H9 (cell line): ENCODE measurements around the gene BBX. TPM values are rescaled to one million over a fixed set of nuclear protein-coding genes. Genes with fewer than 3 reads are reported as not detected.

Experiments
- DNase-seq: peaks from one replicate; pipeline ENCODE4 v3.0.0-alpha.2; 2017
- H2AFZ ChIP-seq: one replicate; pipeline ENCODE4 v1.6.1; 2013; ENCODE audit warnings: mild to moderate bottlenecking, low read length, control low read depth, moderate library complexity
- H2AK5ac ChIP-seq: 2 replicates; pipeline ENCODE4 v1.6.1; 2013; ENCODE audit warnings: low read length, control low read depth, mixed read lengths; ENCODE audit not compliant: insufficient read length
- H2BK120ac ChIP-seq: one replicate; pipeline ENCODE4 v1.6.1; 2013; ENCODE audit warnings: low read depth, mild to moderate bottlenecking, low read length, control low read depth, inconsistent platforms; ENCODE audit not compliant: poor library complexity, severe bottlenecking
- H2BK12ac ChIP-seq: 2 replicates; pipeline ENCODE4 v1.6.1; 2013; ENCODE audit warnings: low read length, control low read depth, mixed read lengths, low read depth; ENCODE audit not compliant: insufficient read length
- H2BK15ac ChIP-seq: 2 replicates; pipeline ENCODE4 v1.6.1; 2013; ENCODE audit warnings: low read depth, low read length, control low read depth
- H2BK20ac ChIP-seq: one replicate; pipeline ENCODE4 v1.6.1; 2013; ENCODE audit warnings: low read depth, mild to moderate bottlenecking, low read length, control low read depth, inconsistent platforms; ENCODE audit not compliant: poor library complexity, severe bottlenecking
- H2BK5ac ChIP-seq: 2 replicates; pipeline ENCODE4 v1.6.1; 2013; ENCODE audit warnings: low read length, control low read depth, mixed read lengths; ENCODE audit not compliant: insufficient read length
- H3K14ac ChIP-seq: 2 replicates; pipeline ENCODE4 v1.6.1; 2013; ENCODE audit warnings: low read length, control low read depth; ENCODE audit not compliant: insufficient read depth
- H3K18ac ChIP-seq: 2 replicates; pipeline ENCODE4 v1.6.1; 2013; ENCODE audit warnings: low read depth, mild to moderate bottlenecking, mixed read lengths, low read length, control low read depth; ENCODE audit not compliant: insufficient read length
- H3K23ac ChIP-seq: 2 replicates; pipeline ENCODE4 v1.6.1; 2013; ENCODE audit warnings: low read length, control low read depth, mixed read lengths, low read depth; ENCODE audit not compliant: insufficient read length
- H3K23me2 ChIP-seq: 2 replicates; pipeline ENCODE4 v1.6.1; 2013; ENCODE audit warnings: low read depth, mild to moderate bottlenecking, mixed read lengths, low read length, control low read depth; ENCODE audit not compliant: insufficient read length, poor library complexity, severe bottlenecking
- H3K27ac ChIP-seq: 2 replicates; pipeline ENCODE4 v1.5.1; 2013; ENCODE audit warnings: low read length, control low read depth, mixed read lengths, low read depth; ENCODE audit not compliant: insufficient read length
- H3K27me3 ChIP-seq: 2 replicates; pipeline ENCODE4 v1.6.1; 2013; ENCODE audit warnings: low read length, control low read depth, inconsistent platforms; ENCODE audit not compliant: insufficient read depth
- H3K4ac ChIP-seq: 2 replicates; pipeline ENCODE4 v1.6.1; 2013; ENCODE audit warnings: low read depth, mild to moderate bottlenecking, control low read depth, inconsistent platforms, low read length, moderate library complexity
- H3K4me1 ChIP-seq: 2 replicates; pipeline ENCODE4 v1.6.1; 2013; ENCODE audit warnings: low read length, control low read depth, inconsistent platforms; ENCODE audit not compliant: insufficient read depth
- H3K4me2 ChIP-seq: 2 replicates; pipeline ENCODE4 v1.6.1; 2013; ENCODE audit warnings: low read length, control low read depth, mixed read lengths; ENCODE audit not compliant: insufficient read length, insufficient read depth
- H3K56ac ChIP-seq: 2 replicates; pipeline ENCODE4 v1.6.1; 2013; ENCODE audit warnings: low read depth, mild to moderate bottlenecking, mixed read lengths, low read length, control low read depth; ENCODE audit not compliant: insufficient read length
- H3K79me1 ChIP-seq: 2 replicates; pipeline ENCODE4 v1.6.1; 2013; ENCODE audit warnings: low read depth, mild to moderate bottlenecking, moderate library complexity, low read length, control low read depth, inconsistent platforms; ENCODE audit not compliant: insufficient read depth, poor library complexity, severe bottlenecking
- H3K79me2 ChIP-seq: 2 replicates; pipeline ENCODE4 v1.6.1; 2013; ENCODE audit warnings: low read length, control low read depth, inconsistent platforms; ENCODE audit not compliant: insufficient read depth
- H3K9ac ChIP-seq: 2 replicates; pipeline ENCODE4 v1.6.1; 2013; ENCODE audit warnings: low read length, control low read depth, mixed read lengths; ENCODE audit not compliant: insufficient read length; ENCODE audit errors: extremely low read depth
- H3K9me3 ChIP-seq: one replicate; pipeline ENCODE4 v1.6.1; 2013; ENCODE audit warnings: low read depth, low read length, inconsistent platforms; ENCODE audit not compliant: control insufficient read depth
- H3T11ph ChIP-seq: one replicate; pipeline ENCODE4 v1.6.1; 2013; ENCODE audit warnings: mild to moderate bottlenecking, low read length, control low read depth, inconsistent platforms
- H4K20me1 ChIP-seq: one replicate; pipeline ENCODE4 v1.6.1; 2013; ENCODE audit not compliant: control insufficient read depth, insufficient read length, insufficient read depth
- H4K5ac ChIP-seq: 2 replicates; pipeline ENCODE4 v1.6.1; 2013; ENCODE audit warnings: low read depth, mild to moderate bottlenecking, mixed read lengths, low read length, control low read depth; ENCODE audit not compliant: insufficient read length
- H4K8ac ChIP-seq: replicated peaks from 2 replicates; pipeline ENCODE4 v1.6.1; 2013; ENCODE audit warnings: low read length, control low read depth, mixed read lengths, low read depth; ENCODE audit not compliant: insufficient read length
- H4K91ac ChIP-seq: 2 replicates; pipeline ENCODE4 v1.6.1; 2013; ENCODE audit warnings: low read depth, mild to moderate bottlenecking, moderate library complexity, mixed read lengths, low read length, control low read depth; ENCODE audit not compliant: insufficient read length
- H3K27ac Mint-ChIP-seq, 3 experiments: 2 replicates in 2 of 3; 3 replicates in 1 of 3; pipeline ENCODE4 v1.8.0; 2020 to 2021; ENCODE audit warnings: mixed read lengths in 3 of 3, mild to moderate bottlenecking in 1 of 3, moderate library complexity in 1 of 3
- H3K27me3 Mint-ChIP-seq: 2 replicates; pipeline ENCODE4 v1.8.0; 2021; ENCODE audit warnings: low read depth, mild to moderate bottlenecking, moderate library complexity, mixed read lengths
- H3K36me3 Mint-ChIP-seq, 3 experiments: 2 replicates in 2 of 3; 3 replicates in 1 of 3; pipeline ENCODE4 v1.8.0; 2020 to 2021; ENCODE audit warnings: low read depth in 3 of 3, mixed read lengths in 3 of 3; ENCODE audit not compliant: insufficient read depth in 1 of 3
- H3K4me1 Mint-ChIP-seq, 2 experiments: 2 replicates each; pipeline ENCODE4 v1.8.0; 2020; ENCODE audit warnings: mixed read lengths in 2 of 2
- H3K4me3 Mint-ChIP-seq, 2 experiments: 2 replicates in 1 of 2; 3 replicates in 1 of 2; pipeline ENCODE4 v1.8.0; 2020 to 2021; ENCODE audit warnings: mild to moderate bottlenecking in 2 of 2, mixed read lengths in 2 of 2, moderate library complexity in 1 of 2
- H3K9me3 Mint-ChIP-seq, 2 experiments: 2 replicates in 1 of 2; 3 replicates in 1 of 2; pipeline ENCODE4 v1.8.0; 2020; ENCODE audit warnings: mild to moderate bottlenecking in 2 of 2, mixed read lengths in 2 of 2, moderate library complexity in 1 of 2
- WGBS: extraction: QIAGEN DNeasy Blood & Tissue Kit; methylation state at CpG from one replicate; pipeline ENCODE4 v1.1.7; 2013; ENCODE audit warnings: missing lambda C conversion rate, low lambda C conversion rate, mixed read lengths; ENCODE audit not compliant: insufficient read length; ENCODE audit errors: extremely low coverage; 5-methylcytosine and 5-hydroxymethylcytosine counted together
- total RNA-seq: library from RNA; stranded (reverse); gene quantifications from 2 replicates; pipeline ENCODE4 v1.2.1, GENCODE V29; 2021
- TF ChIP-seq, protein P1 (sequence below): fragments of 200-600 bp; sonication (generic); conservative IDR thresholded peaks from 3 replicates; pipeline ENCODE4 v1.8.0; 2021; ENCODE audit warnings: antibody characterized with exemption, mild to moderate bottlenecking

Gene BBX
- total RNA-seq, 1 experiment from 2014 or later, result 34.8 TPM

DNA sequence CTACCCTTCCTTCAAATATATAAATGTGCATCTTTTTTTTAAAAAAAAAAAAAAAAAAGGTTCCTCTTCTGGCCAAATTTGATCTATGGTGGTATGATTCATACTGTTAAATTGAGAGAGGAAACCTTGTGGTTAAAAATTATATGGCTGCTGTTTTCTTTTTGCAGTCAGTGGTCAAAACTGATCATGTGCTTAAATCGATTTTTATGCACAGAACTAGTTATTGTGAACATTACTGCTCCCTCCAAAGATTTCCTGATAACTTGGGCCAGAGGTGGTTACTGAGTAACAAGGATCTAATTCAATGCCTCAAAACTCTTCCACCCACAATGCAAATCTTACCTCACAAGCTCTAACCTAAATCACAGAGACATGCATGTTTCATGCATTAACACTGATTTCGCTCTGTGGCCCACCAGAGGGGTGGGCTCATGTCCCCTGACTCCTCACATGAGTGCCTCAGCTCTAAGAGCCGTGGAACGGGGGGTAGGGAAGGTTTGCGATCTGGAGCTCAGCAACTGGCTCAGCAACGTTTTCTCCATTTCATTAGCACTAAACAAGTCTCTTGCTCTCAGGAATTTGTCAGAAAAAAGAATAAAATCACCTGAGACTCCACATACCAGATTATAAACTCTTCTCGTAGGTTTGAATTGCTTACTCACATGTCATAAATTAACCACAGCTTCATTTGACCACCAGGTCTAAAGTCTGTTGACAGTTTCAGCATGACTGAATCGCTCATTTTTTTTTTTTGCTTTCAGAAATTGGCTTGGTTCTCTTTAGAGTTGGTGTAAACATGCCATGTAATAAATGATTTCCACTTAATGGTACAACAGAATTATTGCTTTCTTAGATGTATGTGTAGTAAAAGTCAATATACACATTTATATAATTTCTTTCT, 287.7 kb downstream of the BBX start:
- Histone ChIP-seq H2BK5ac (no peak overlapping the region), H3K18ac (no peak overlapping the region), H3K79me1 (no peaks in the 10 kb centered on the region), H4K91ac (no peak overlapping the region), H3K23ac (no peak overlapping the region), H3K14ac (no peak overlapping the region), H3K79me2 (no peaks in the 10 kb centered on the region), H2BK20ac (no peak overlapping the region), H3K56ac (no peak overlapping the region), H2AFZ (no peak overlapping the region), H3K4ac (no peak overlapping the region), H3K4me1 (no peaks in the 10 kb centered on the region), H3K27ac (no peak overlapping the region), H3K9ac (no peak overlapping the region), H4K8ac (no peak overlapping the region), H3K27me3 (no peaks in the 10 kb centered on the region), H2BK120ac (no peak overlapping the region), H2AK5ac (no peak overlapping the region), H2BK12ac (no peak overlapping the region), H4K20me1 (no peaks in the 10 kb centered on the region), H3K9me3 (no peaks in the 10 kb centered on the region), H4K5ac (no peak overlapping the region), H3K4me2 (no peak overlapping the region), H3K23me2 (no peaks in the 10 kb centered on the region), H2BK15ac (no peak overlapping the region), H3T11ph (no peak overlapping the region)
- TF ChIP-seq, protein P1, sequence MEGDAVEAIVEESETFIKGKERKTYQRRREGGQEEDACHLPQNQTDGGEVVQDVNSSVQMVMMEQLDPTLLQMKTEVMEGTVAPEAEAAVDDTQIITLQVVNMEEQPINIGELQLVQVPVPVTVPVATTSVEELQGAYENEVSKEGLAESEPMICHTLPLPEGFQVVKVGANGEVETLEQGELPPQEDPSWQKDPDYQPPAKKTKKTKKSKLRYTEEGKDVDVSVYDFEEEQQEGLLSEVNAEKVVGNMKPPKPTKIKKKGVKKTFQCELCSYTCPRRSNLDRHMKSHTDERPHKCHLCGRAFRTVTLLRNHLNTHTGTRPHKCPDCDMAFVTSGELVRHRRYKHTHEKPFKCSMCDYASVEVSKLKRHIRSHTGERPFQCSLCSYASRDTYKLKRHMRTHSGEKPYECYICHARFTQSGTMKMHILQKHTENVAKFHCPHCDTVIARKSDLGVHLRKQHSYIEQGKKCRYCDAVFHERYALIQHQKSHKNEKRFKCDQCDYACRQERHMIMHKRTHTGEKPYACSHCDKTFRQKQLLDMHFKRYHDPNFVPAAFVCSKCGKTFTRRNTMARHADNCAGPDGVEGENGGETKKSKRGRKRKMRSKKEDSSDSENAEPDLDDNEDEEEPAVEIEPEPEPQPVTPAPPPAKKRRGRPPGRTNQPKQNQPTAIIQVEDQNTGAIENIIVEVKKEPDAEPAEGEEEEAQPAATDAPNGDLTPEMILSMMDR, result no peak
- H3K4me3 Mint-ChIP-seq, result no peak overlapping the region
- peak overlapping the region in 2 of 3 experiments; percentile 14 to 74; a peak in 4 of 7 replicates for H3K27ac Mint-ChIP-seq
- H3K36me3 Mint-ChIP-seq, result peaks cover 0 to 16% (median 10%) of the 10 kb centered on the region in 3 experiments; a peak in 6 of 7 replicates
- no CpG with 5 or more reads among the region's 8 CpGs for WGBS
- no peaks in the 10 kb centered on the region for H3K27me3 Mint-ChIP-seq
- DNase-seq, result no peak
- H3K9me3 Mint-ChIP-seq, result no peaks in the 10 kb centered on the region
- H3K4me1 Mint-ChIP-seq, result no peaks in the 10 kb centered on the region
